ENCODE measurements around the gene ACTN1.

The ACTN1 gene

DNA sequence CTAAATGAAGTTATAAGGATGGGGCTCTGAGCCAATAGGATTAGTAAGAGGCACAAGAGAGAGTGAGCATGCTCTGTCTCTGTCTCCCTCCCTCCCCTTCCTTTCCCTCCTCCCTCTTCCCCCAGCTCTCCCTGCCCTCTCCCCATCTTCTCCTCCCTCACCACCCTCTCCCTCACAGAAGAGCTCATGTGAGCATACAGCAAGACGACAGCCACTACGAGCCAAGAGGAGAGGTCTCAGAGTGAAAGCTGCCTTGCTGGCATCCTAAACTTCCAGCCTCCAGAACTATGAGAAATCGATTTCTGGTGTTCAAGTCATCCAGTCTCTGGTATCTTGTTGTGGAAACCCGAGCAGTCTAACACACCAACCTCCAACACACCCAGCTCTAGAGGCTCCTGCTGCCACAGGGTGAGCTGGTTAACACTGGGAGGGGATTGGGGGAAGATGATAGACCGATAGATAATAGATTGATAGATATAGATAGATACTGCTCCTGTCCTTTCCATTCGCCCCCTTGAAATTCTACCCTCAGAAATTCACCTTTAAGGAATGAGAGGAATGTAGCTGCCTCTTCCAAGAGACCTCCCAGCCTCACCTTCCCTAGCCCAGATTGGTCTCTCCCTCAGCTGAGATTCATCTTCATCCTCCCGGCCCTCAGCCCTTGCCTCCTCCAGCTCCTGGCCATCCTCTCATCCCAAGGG, 25.8 kb upstream of the ACTN1 start:
- in situ Hi-C loops (cut with MboI; ENCODE audit: low sequenced_read_pairs, unreplicated experiment) = no loop called here
- TF ChIP-seq CTCF (IDR thresholded peaks at IDR 0.05; ENCODE audit: borderline replicate concordance, control extremely low read depth, extremely low read depth, insufficient read depth, missing control alignments) = no peak
- DNase-seq (ENCODE audit: low spot score) = no peak

- no peak for TF ChIP-seq CTCF (IDR thresholded peaks at IDR 0.05; ENCODE audit: borderline replicate concordance, control extremely low read depth, extremely low read depth, insufficient read depth, missing control alignments)
- DNase-seq (ENCODE audit: low spot score) = no peak
- in situ Hi-C loops (cut with MboI; ENCODE audit: low sequenced_read_pairs, unreplicated experiment) = no loop called here
Observed at GRCh38 chr14:69003626-69004025, 24.5 kb upstream of the ACTN1 start.

DNA sequence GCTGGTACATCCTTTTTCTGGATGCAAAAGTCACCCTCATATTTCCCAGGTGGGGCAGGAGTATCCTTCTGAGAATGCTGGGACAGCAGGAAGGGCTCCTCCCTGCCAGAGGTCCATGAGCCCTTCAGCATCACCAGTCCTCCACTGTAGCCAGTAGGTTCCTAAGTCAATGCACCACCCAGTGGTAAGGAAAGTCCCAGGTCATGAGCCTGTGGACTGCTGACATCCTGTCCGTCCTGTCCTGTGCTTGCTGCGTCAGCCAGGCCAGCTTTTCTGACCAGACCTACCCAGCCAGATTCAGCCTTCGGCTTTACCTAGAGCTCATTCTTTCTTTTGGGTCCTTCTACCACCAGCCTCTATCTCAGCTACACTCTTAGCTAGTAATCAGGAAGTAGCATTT, 23.0 kb upstream of the ACTN1 start:
- TF ChIP-seq CTCF (IDR thresholded peaks at IDR 0.05; ENCODE audit: borderline replicate concordance, control extremely low read depth, extremely low read depth, insufficient read depth, missing control alignments) = no peak
- no peak for DNase-seq (ENCODE audit: low spot score)
- in situ Hi-C loops (cut with MboI; ENCODE audit: low sequenced_read_pairs, unreplicated experiment) = no loop called here

DNA sequence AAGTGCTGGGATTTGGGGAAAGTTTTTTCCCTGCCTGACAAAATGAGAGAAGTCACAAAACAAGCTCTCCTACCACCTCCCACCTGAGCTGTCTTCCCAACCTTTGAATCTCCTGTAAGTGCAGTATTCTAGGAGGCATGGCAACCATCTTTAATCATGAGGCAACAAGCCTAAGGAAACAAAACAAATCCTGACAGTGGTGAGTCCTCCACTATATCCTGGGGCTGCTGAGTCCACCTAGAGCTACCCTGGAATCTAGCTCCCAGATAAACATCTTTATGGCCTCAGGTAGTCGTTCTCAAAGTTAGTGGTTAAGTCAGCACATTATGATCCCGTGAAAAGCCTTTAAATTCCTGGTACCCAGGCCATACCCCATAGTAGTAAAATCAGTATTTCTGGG, 22.3 kb upstream of the ACTN1 start:
- no peak for TF ChIP-seq CTCF (IDR thresholded peaks at IDR 0.05; ENCODE audit: borderline replicate concordance, control extremely low read depth, extremely low read depth, insufficient read depth, missing control alignments)
- in situ Hi-C loops (cut with MboI; ENCODE audit: low sequenced_read_pairs, unreplicated experiment) = no loop called here
- DNase-seq (ENCODE audit: low spot score) = no peak

GRCh38 chr14:68998062-68998461, 19.0 kb upstream of the ACTN1 start:
- in situ Hi-C loops (cut with MboI; ENCODE audit: low sequenced_read_pairs, unreplicated experiment) = no loop called here
- no peak for TF ChIP-seq CTCF (IDR thresholded peaks at IDR 0.05; ENCODE audit: borderline replicate concordance, control extremely low read depth, extremely low read depth, insufficient read depth, missing control alignments)
- no peak for DNase-seq (ENCODE audit: low spot score)

DNA sequence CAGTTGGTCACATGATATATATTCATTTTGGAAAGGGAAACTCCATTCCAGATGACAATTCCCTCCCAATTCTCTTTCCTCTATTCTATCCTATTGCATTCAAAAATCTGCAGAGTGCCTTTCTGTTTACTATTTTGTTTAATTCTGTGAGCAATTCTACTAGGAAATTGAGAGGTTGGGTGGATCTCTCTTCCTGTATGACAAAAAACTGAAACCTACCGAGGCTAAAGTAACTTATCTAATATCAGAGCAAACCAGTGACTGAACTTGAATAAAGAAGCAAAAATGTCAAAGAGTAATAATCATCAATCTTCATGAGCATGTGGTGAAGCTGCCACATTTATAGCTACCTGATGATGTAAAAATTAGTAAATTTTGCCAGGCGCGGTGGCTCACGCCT, 16.6 kb upstream of the ACTN1 start:
- no peak for TF ChIP-seq CTCF (IDR thresholded peaks at IDR 0.05; ENCODE audit: borderline replicate concordance, control extremely low read depth, extremely low read depth, insufficient read depth, missing control alignments)
- in situ Hi-C loops (cut with MboI; ENCODE audit: low sequenced_read_pairs, unreplicated experiment) = no loop called here
- no peak for DNase-seq (ENCODE audit: low spot score)

Data from GM13976 (cell line).